Hypothalamus (tissue), 51 donors: Measurements from ENCODE around the gene TOE1.
"Not testable (repeated sequence)": the region's sequence is repeated elsewhere in the genome, so short reads cannot be mapped to it uniquely, and the experiment has no call there.

Experiments
- DNase-seq, 51 donors: peaks; one replicate each; lab custom pipeline; 2025; lab: John Stamatoyannopoulos, UW

The TOE1 gene

GRCh38 chr1:45351508-45351907 is 11.5 kb downstream of the TOE1 start:
- no peak for DNase-seq

GRCh38 chr1:45353685-45354084 is 13.7 kb downstream of the TOE1 start:
- peak in 5 of 51 donors; percentile 6 to 27 (median 13) for DNase-seq

DNA sequence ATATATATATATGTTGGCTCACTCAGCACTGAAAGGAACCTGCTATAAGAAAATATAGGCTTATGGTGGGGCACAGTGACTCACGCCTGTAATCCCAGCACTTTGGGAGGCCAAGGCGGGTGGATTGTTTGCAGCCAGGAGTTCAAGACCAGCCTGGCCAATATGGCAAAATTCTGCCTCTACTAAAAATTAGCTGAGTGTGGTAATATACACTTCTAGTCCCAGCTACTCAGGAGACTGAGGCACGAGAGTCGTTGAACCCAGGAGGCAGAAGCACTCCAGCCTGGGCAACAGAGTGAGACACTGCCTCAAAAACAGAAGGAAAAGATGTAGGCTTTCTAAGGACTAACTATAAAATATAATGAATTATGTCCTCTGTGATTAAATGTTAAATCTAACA is 14.9 kb downstream of the TOE1 start:
- no peak for DNase-seq

GRCh38 chr1:45355683-45356082 is 15.7 kb downstream of the TOE1 start:
- no peak for DNase-seq

DNA sequence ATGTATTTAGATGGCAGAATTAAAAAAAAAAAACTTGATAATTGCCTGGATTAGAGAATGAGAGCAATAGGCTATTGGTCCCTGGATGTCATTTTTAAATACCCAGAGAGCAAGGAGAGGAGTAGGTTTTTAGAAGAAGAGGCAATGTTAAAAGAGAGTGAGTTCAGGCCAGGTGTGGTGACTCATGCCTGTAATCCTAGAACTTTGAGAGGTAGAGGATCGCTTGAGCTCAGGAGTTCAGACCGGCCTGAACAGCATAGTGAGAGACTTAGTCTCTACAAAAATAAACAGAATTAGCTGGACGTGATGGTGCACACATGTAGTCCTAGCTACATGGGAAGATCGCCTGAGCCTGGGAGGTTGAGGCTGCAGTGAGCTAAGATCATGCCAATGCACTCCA is 16.2 kb downstream of the TOE1 start:
- DNase-seq, result no peak

GRCh38 chr1:45359882-45360513 is 20.0 kb downstream of the TOE1 start:
- DNase-seq, result peak in 30 of 51 donors; percentile 5 to 79 (median 46)

DNA sequence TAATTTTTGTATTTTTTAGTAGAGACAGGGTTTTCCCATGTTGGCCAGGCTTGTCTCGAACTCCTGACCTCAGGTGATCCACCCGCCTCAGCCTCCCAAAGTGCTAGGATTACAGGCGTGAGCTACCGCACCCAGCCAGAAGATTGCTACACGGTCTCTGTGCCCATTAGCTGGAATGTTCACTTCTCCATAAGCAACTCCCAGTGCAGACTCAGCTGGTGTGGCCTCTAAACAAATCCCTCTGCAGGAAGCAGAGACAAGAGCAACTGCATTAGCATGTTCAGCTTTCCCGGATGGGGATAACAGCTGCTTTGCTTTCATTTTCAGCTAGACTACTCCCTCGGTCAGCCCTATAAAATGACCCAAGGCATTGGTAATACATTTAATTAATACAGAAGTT is 21.0 kb downstream of the TOE1 start:
- DNase-seq, result peak in 7 of 51 donors; percentile 10 to 33 (median 18)

- DNase-seq, result no peak
Observed at GRCh38 chr1:45364294-45364693, 24.3 kb downstream of the TOE1 start.

GRCh38 chr1:45365051-45365450 is 25.1 kb downstream of the TOE1 start:
- peak in 13 of 51 donors; percentile 11 to 48 (median 33) for DNase-seq

GRCh38 chr1:45370575-45370974 is 30.6 kb downstream of the TOE1 start:
- DNase-seq, result no peak

DNA sequence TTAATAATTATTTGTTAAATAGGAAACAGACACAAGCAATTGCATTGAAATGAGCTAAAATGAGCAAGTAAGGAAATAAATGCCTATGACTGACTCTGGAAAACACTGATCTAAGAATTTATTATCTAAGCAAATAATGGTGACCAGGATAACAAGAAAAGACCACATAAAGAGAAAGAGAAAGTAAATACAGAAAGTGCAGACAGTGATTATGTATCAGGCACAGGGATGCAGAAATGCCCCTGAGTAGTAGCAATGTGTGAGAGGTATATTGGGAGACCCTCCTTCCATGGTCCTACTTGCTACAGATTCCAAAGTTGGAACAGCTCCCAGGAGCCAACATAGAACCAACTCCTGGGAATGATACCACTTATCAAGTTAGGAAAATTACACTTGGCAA is 33.6 kb downstream of the TOE1 start:
- no peak for DNase-seq

DNA sequence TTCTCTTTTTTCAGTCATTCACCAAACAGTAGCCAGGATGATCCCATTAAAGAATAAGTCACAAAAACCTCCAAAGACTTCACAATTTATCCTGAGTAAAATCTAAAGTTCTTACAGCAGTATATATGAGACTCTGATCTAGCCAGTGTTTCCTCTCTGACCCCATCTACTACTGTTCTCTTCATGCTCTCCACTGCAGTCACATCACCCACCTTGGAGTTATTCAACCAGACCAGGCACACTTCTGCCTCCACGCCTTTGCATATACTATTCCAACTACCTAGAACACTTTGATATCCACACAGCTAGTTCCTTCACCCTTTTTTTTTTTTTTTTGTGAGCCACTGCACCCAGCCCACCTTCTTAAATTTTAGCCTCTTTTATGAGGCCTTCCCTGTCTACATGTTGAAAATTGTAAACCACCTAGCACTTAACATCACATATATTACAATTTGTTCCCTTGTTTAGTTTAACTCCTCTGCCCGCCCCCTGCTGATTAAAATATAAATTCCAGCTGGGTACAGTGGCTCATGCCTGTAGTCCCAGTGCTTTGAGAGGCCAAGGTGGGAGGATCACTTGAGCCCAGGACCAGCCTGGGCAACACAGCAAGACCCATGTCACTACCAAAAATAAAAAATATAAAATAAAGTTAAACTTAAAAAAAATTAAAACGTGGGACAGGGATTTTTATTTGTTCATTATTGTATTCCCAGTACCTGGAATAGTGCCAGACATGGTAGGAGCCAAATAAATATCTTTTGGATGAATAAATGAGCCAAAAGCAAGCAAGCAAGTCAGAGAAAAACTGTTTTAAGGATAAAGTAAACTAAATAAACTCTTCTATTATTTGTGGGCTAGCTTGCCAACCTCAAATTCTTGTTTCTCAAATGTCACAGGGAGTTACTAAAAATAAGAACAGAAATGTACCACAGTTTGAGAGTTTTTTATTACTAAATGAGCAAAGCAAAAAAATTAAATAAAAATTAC is 35.4 kb downstream of the TOE1 start:
- DNase-seq, result no peak

DNA sequence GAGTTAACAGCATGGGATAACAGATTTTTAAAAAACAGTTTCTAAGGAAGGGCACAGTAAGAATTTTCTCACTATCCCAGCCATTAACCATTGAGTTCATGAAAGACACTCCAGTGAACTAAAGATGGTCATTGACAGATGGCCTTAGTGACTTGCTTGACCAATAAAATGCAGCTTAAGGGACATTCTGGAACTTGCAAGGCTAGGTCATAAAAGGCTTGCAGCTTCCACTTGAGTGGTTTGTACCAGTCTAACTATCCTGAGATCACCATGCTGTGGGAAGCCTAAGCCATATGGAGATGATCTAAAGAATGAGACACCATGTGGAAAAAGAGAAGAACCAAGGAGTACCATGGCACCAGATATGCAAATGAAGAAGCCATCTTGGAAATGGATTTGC is 38.2 kb downstream of the TOE1 start:
- no peak for DNase-seq

- DNase-seq, result no peak
Observed at GRCh38 chr1:45379524-45379923, 39.6 kb downstream of the TOE1 start.

GRCh38 chr1:45380125-45380524 is 40.2 kb downstream of the TOE1 start:
- no peak for DNase-seq

DNA sequence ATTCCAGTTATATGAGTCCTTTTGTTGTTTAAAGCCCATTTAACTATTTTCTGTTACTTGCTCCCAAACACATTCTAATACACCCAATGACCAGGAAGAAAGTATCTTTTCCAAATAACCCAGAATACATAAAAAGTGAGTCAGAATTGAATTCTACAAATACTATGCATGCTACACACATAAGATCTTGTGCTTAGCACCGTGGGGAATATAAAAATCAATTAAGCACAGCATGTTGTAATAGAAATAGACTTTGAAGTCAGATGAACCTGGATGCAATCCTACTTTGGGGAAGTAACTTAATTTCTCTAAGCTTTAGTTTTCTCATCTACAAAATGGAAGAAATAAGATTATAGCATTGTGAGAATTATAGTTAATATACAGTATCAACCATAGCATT is 40.8 kb downstream of the TOE1 start:
- no peak for DNase-seq

DNA sequence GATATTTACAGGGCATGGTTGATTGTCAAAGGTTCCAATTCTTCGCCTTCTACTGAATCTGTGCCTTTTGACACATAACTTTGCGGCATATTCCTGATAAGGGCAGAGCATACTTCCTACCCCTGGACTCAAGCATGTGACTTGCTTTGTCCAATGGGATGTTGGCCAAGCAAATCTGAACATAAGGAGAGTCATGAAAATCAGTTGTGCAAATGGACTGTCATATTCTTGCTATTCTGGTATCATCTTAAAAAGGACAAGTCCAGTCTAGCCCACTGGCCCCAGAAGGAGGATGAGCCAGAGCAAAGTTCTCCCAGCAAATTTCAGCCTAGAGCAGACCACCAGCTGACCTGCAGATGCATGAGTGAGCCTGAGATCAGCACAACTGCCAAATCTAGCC is 41.3 kb downstream of the TOE1 start:
- DNase-seq, result no peak

- no peak for DNase-seq
Observed at GRCh38 chr1:45383191-45383590, 43.2 kb downstream of the TOE1 start.

- DNase-seq, result not testable (repeated sequence)
Observed at GRCh38 chr1:45384213-45384612, 44.2 kb downstream of the TOE1 start.

DNA sequence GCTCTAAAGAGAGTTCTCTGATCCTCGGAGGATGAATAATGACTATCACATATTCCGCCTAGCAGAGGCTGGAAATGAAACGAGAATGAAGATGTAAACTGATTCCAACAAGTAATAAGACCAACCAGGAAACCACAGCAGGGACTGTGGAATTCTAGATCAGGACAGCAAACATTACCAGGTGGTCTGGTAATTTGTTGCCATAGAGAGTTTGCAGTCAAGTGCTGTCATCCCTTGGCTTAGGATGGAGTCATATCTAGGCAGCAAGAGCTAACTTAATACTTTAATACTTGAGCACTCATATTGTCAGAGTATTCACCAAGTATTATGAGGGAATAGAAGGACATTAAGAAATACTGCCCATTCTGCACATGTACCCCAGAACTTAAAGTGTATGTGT is 45.3 kb downstream of the TOE1 start:
- no peak for DNase-seq

DNA sequence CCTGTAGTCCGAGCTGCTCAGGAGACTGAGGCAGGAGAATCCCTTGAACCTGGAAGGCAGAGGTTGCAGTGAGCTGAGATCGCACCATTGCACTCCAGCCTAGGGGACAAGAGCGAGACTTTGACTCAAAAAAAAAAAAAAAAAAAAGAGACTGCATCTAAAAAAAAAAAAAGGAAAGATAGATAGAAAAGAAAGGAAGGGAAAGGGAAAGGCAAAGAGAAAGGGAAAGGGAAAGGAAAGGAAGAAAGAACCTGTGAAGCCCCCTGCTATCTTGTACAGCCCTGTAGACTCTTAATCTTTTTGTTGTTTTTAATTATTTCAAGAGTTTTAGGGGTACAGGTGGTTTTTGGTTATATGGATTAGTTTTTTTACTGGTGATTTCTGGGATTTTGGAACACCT is 46.2 kb downstream of the TOE1 start:
- DNase-seq, result no peak
